Neuronal stem cell (in vitro differentiated cells): ENCODE results near the gene ZBTB7C.

Source experiments
- DNase-seq: peaks from one replicate; pipeline ENCODE4 v3.0.0-alpha.2; 2013; ENCODE audit warnings: low spot score
- H2AFZ ChIP-seq: one replicate; pipeline ENCODE4 v1.6.1; 2013; ENCODE audit warnings: mild to moderate bottlenecking, low read length, inconsistent platforms
- H2AK5ac ChIP-seq: 2 replicates; pipeline ENCODE4 v1.6.1; 2013; ENCODE audit warnings: low read depth, mild to moderate bottlenecking, inconsistent platforms, low read length, moderate library complexity, mixed read lengths
- H2BK120ac ChIP-seq: 2 replicates; pipeline ENCODE4 v1.6.1; 2013; ENCODE audit warnings: low read depth, mild to moderate bottlenecking, inconsistent platforms, low read length, moderate library complexity, mixed read lengths
- H2BK12ac ChIP-seq: one replicate; pipeline ENCODE4 v1.6.1; 2013; ENCODE audit warnings: low read length, inconsistent platforms
- H2BK15ac ChIP-seq: 2 replicates; pipeline ENCODE4 v1.6.1; 2013; ENCODE audit warnings: mild to moderate bottlenecking, low read length, inconsistent platforms, mixed read lengths
- H2BK5ac ChIP-seq: one replicate; pipeline ENCODE4 v1.6.1; 2013; ENCODE audit warnings: inconsistent platforms, mild to moderate bottlenecking, low read length, moderate library complexity
- H3K14ac ChIP-seq: one replicate; pipeline ENCODE4 v1.6.1; 2013; ENCODE audit warnings: low read length, inconsistent platforms
- H3K18ac ChIP-seq: 2 replicates; pipeline ENCODE4 v1.6.1; 2013; ENCODE audit warnings: low read length, inconsistent platforms
- H3K23ac ChIP-seq: 2 replicates; pipeline ENCODE4 v1.6.1; 2013; ENCODE audit warnings: low read depth, mild to moderate bottlenecking, mixed read lengths, low read length, inconsistent platforms; ENCODE audit not compliant: poor library complexity
- H3K27ac ChIP-seq: replicated peaks from 3 replicates; pipeline ENCODE4 v1.5.1; 2013; ENCODE audit warnings: low read length, inconsistent platforms
- H3K27me3 ChIP-seq, 3 experiments: 2 replicates each; pipeline ENCODE4 v1.6.1; 2013; ENCODE audit warnings: low read length in 3 of 3, mild to moderate bottlenecking in 2 of 3, inconsistent platforms in 1 of 3, low read depth in 1 of 3, mixed read lengths in 1 of 3, moderate library complexity in 1 of 3; ENCODE audit not compliant: control insufficient read depth in 3 of 3, insufficient read depth in 3 of 3
- H3K36me3 ChIP-seq, 2 donors: replicated peaks in 1 of 2; 2 replicates each; pipeline ENCODE4 v1.6.1; 2013; ENCODE audit warnings: low read length in 2 of 2; ENCODE audit not compliant: control insufficient read depth in 2 of 2, insufficient read depth in 2 of 2
- H3K4ac ChIP-seq: 2 replicates; pipeline ENCODE4 v1.6.1; 2013; ENCODE audit warnings: inconsistent platforms, mild to moderate bottlenecking, low read length, moderate library complexity
- H3K4me1 ChIP-seq, 2 donors: 1 replicate in 1 of 2; 2 replicates in 1 of 2; pipeline ENCODE4 v1.6.1; 2013; ENCODE audit warnings: low read length in 2 of 2, low read depth in 1 of 2; ENCODE audit not compliant: control insufficient read depth in 2 of 2, insufficient read depth in 1 of 2
- H3K4me2 ChIP-seq: one replicate; pipeline ENCODE4 v1.6.1; 2013; ENCODE audit warnings: mild to moderate bottlenecking, low read length, inconsistent platforms; ENCODE audit not compliant: insufficient read depth, poor library complexity, severe bottlenecking
- H3K4me3 ChIP-seq, 2 donors: 2 replicates each; pipeline ENCODE4 v1.5.1; 2013; ENCODE audit warnings: low read length in 2 of 2, mild to moderate bottlenecking in 2 of 2, inconsistent platforms in 1 of 2, moderate library complexity in 1 of 2
- H3K79me1 ChIP-seq: one replicate; pipeline ENCODE4 v1.6.1; 2013; ENCODE audit warnings: low read depth, mild to moderate bottlenecking, inconsistent platforms, low read length, moderate library complexity
- H3K9ac ChIP-seq: one replicate; pipeline ENCODE4 v1.6.1; 2013; ENCODE audit warnings: mild to moderate bottlenecking, low read depth, low read length, inconsistent platforms; ENCODE audit not compliant: poor library complexity
- H3K9me3 ChIP-seq, 2 donors: replicated peaks in 1 of 2; 2 replicates each; pipeline versions ENCODE3 to v1.6.1; 2013; ENCODE audit warnings: low read length in 2 of 2, mild to moderate bottlenecking in 2 of 2, inconsistent platforms in 1 of 2, low read depth in 1 of 2, mixed read lengths in 1 of 2, moderate library complexity in 1 of 2; ENCODE audit not compliant: control insufficient read depth in 2 of 2, insufficient read depth in 1 of 2
- H4K8ac ChIP-seq: one replicate; pipeline ENCODE4 v1.6.1; 2013; ENCODE audit warnings: low read depth, mild to moderate bottlenecking, inconsistent platforms, low read length, moderate library complexity
- H4K91ac ChIP-seq: one replicate; pipeline ENCODE4 v1.6.1; 2013; ENCODE audit warnings: low read length, low read depth, mild to moderate bottlenecking, inconsistent platforms; ENCODE audit not compliant: poor library complexity
- WGBS, 2 donors: extraction: QIAGEN DNeasy Blood & Tissue Kit; methylation state at CpG; one replicate each; pipeline ENCODE4 v1.1.7; 2013; ENCODE audit warnings: missing lambda C conversion rate in 2 of 2, mixed read lengths in 1 of 2; ENCODE audit not compliant: insufficient read length in 2 of 2, insufficient replicate concordance in 1 of 2; ENCODE audit errors: extremely low coverage in 2 of 2; 5-methylcytosine and 5-hydroxymethylcytosine counted together

The ZBTB7C gene

GRCh38 chr18:48391868-48392267 is 17.3 kb downstream of the ZBTB7C start:
- no peak overlapping the region for H3K23ac ChIP-seq
- WGBS, 2 donors = no CpG with 5 or more reads among the region's 3 CpGs
- no peak overlapping the region for H2BK15ac ChIP-seq
- H2AFZ ChIP-seq = no peak overlapping the region
- no peak overlapping the region for H3K27ac ChIP-seq
- peak overlapping the region; percentile 24 for H2BK120ac ChIP-seq
- no peaks in the 10 kb centered on the region for H3K36me3 ChIP-seq
- H2BK5ac ChIP-seq = no peak overlapping the region
- H3K4me1 ChIP-seq = peaks cover 3 to 8% of the 10 kb centered on the region in 2 donors
- H4K8ac ChIP-seq = no peak overlapping the region
- H4K91ac ChIP-seq = no peak overlapping the region
- H2AK5ac ChIP-seq = no peak overlapping the region
- no peak overlapping the region for H3K14ac ChIP-seq
- no peaks in the 10 kb centered on the region for H3K9me3 ChIP-seq
- H2BK12ac ChIP-seq = no peak overlapping the region
- no peak overlapping the region for H3K4me2 ChIP-seq
- no peak for DNase-seq
- H3K79me1 ChIP-seq = no peaks in the 10 kb centered on the region
- H3K27me3 ChIP-seq = peaks cover 0 to 3% (median 0%) of the 10 kb centered on the region in 3 experiments
- no peak overlapping the region for H3K9ac ChIP-seq
- no peak overlapping the region for H3K4me3 ChIP-seq
- H3K4ac ChIP-seq = no peak overlapping the region
- no peak overlapping the region for H3K18ac ChIP-seq

- H3K4ac ChIP-seq = no peak overlapping the region
- WGBS, 2 donors = no CpG with 5 or more reads among the region's 5 CpGs
- no peak overlapping the region for H2AFZ ChIP-seq
- no peaks in the 10 kb centered on the region for H3K36me3 ChIP-seq
- H3K9me3 ChIP-seq = no peaks in the 10 kb centered on the region
- H3K18ac ChIP-seq = no peak overlapping the region
- H2BK120ac ChIP-seq = no peak overlapping the region
- H3K9ac ChIP-seq = no peak overlapping the region
- no peak overlapping the region for H4K91ac ChIP-seq
- DNase-seq = no peak
- H3K27me3 ChIP-seq = no peaks in the 10 kb centered on the region
- no peak overlapping the region for H2BK5ac ChIP-seq
- no peak overlapping the region for H2BK12ac ChIP-seq
- H2BK15ac ChIP-seq = no peak overlapping the region
- no peaks in the 10 kb centered on the region for H3K79me1 ChIP-seq
- H4K8ac ChIP-seq = no peak overlapping the region
- no peak overlapping the region for H3K4me2 ChIP-seq
- H3K4me1 ChIP-seq = peaks cover 3 to 8% of the 10 kb centered on the region in 2 donors
- H3K23ac ChIP-seq = no peak overlapping the region
- no peak overlapping the region for H3K4me3 ChIP-seq
- H3K14ac ChIP-seq = no peak overlapping the region
- H3K27ac ChIP-seq = no peak overlapping the region
- H2AK5ac ChIP-seq = no peak overlapping the region
Measured at GRCh38 chr18:48390641-48391040, 18.5 kb downstream of the ZBTB7C start.

- DNase-seq = no peak
- Histone ChIP-seq H3K27ac (no peak overlapping the region), H3K4me2 (no peak overlapping the region), H3K79me1 (no peaks in the 10 kb centered on the region), H2BK15ac (no peak overlapping the region), H2AK5ac (no peak overlapping the region), H3K9me3 (no peaks in the 10 kb centered on the region), H2BK120ac (no peak overlapping the region), H3K4me1 (peaks cover 3 to 6% of the 10 kb centered on the region in 2 donors), H3K9ac (no peak overlapping the region), H3K14ac (no peak overlapping the region), H3K18ac (no peak overlapping the region), H3K36me3 (no peaks in the 10 kb centered on the region), H3K23ac (no peak overlapping the region), H2BK12ac (no peak overlapping the region), H4K8ac (no peak overlapping the region), H2BK5ac (no peak overlapping the region), H3K4ac (no peak overlapping the region), H3K27me3 (no peaks in the 10 kb centered on the region), H2AFZ (no peak overlapping the region), H4K91ac (no peak overlapping the region), H3K4me3 (no peak overlapping the region)
- no CpG with 5 or more reads among the region's 4 CpGs for WGBS, 2 donors
Measured at GRCh38 chr18:48388478-48388877, 20.7 kb downstream of the ZBTB7C start.

GRCh38 chr18:48387300-48387699 is 21.9 kb downstream of the ZBTB7C start:
- DNase-seq = no peak
- Histone ChIP-seq H3K4me1 (peaks cover 0 to 2% of the 10 kb centered on the region in 2 donors), H2AK5ac (no peak overlapping the region), H3K27me3 (no peaks in the 10 kb centered on the region), H3K18ac (no peak overlapping the region), H3K4ac (no peak overlapping the region), H3K36me3 (no peaks in the 10 kb centered on the region), H3K4me3 (no peak overlapping the region), H3K14ac (no peak overlapping the region), H2BK5ac (no peak overlapping the region), H3K23ac (no peak overlapping the region), H2BK15ac (no peak overlapping the region), H2BK12ac (no peak overlapping the region), H2AFZ (no peak overlapping the region), H3K9me3 (no peaks in the 10 kb centered on the region), H4K91ac (no peak overlapping the region), H4K8ac (no peak overlapping the region), H3K4me2 (no peak overlapping the region), H3K79me1 (no peaks in the 10 kb centered on the region), H2BK120ac (no peak overlapping the region), H3K9ac (no peak overlapping the region), H3K27ac (no peak overlapping the region)
- no CpG with 5 or more reads among the region's 1 CpG for WGBS, 2 donors
